Lung (tissue), 12 donors: ENCODE results near the gene AUTS2. TPM values are rescaled to one million over a fixed set of nuclear protein-coding genes. Genes with fewer than 3 reads are reported as not detected.

Source experiments
- ATAC-seq: fragments of 200-7000 bp; cut with Tn5 transposase; one replicate; pipeline ENCODE4 v1.9.1; 2020; ENCODE audit warnings: moderate number of reproducible peaks; ENCODE audit not compliant: insufficient read depth, low FRiP score
- DNase-seq, 3 donors: peaks; one replicate each; pipeline ENCODE4 v3.0.0-alpha.2; 2013 to 2017
- H3K27ac ChIP-seq, 2 donors: one replicate each; pipeline ENCODE4 v1.5.1; 2013; ENCODE audit warnings: mild to moderate bottlenecking in 2 of 2, moderate library complexity in 2 of 2, control low read depth in 1 of 2, inconsistent platforms in 1 of 2, low read depth in 1 of 2, low read length in 1 of 2
- H3K27me3 ChIP-seq, 3 donors: one replicate each; pipeline ENCODE4 v1.5.1; 2013; ENCODE audit warnings: low read length in 2 of 3; ENCODE audit not compliant: control insufficient read depth in 3 of 3, insufficient read depth in 3 of 3
- H3K36me3 ChIP-seq, 4 donors: one replicate each; pipeline ENCODE4 v1.5.1; 2013; ENCODE audit warnings: low read length in 4 of 4, mild to moderate bottlenecking in 1 of 4, moderate library complexity in 1 of 4; ENCODE audit not compliant: control insufficient read depth in 4 of 4, insufficient read depth in 4 of 4
- H3K4me1 ChIP-seq, 5 donors: one replicate each; pipeline ENCODE4 v1.5.1; 2013; ENCODE audit warnings: low read length in 5 of 5, mild to moderate bottlenecking in 2 of 5, moderate library complexity in 1 of 5; ENCODE audit not compliant: control insufficient read depth in 5 of 5, insufficient read depth in 5 of 5
- H3K4me3 ChIP-seq: one replicate; pipeline ENCODE4 v1.5.1; 2013; ENCODE audit warnings: mild to moderate bottlenecking, control low read depth, moderate library complexity
- H3K9ac ChIP-seq, 2 donors: one replicate each; pipeline ENCODE4 v1.5.1; 2013; ENCODE audit warnings: low read length in 2 of 2, control low read depth in 1 of 2; ENCODE audit not compliant: insufficient read depth in 1 of 2
- H3K9me3 ChIP-seq, 4 donors: one replicate each; pipeline ENCODE4 v1.5.1; 2013; ENCODE audit warnings: low read length in 3 of 4, mild to moderate bottlenecking in 1 of 4, moderate library complexity in 1 of 4; ENCODE audit not compliant: control insufficient read depth in 4 of 4, insufficient read depth in 3 of 4
- CTCF ChIP-seq: IDR thresholded peaks from 2 replicates; pipeline ENCODE4 v1.5.1; 2012; ENCODE audit warnings: mild to moderate bottlenecking; ENCODE audit errors: control extremely low read depth, extremely low read depth
- WGBS, 2 donors: extraction: QIAGEN DNeasy Blood & Tissue Kit; methylation state at CpG; one replicate each; pipeline ENCODE4 v1.1.7; 2013; 5-methylcytosine and 5-hydroxymethylcytosine counted together
- polyA plus RNA-seq, 2 donors: library from polyadenylated mRNA; stranded (reverse); fragments of 200-250 nt; gene quantifications; one replicate each; pipeline ENCODE4 v1.2.1, GENCODE V29; 2013
- total RNA-seq, 2 donors: library from RNA; depleted of rRNA in 1 of 2; stranded (reverse); fragments of >200 nt in 1 of 2; gene quantifications; one replicate each; pipeline ENCODE4 v1.2.1, GENCODE V29; 2014 to 2021
- donor health status: control.
- donor health status: control.
- donor health status: Bipolar disorder and iron deficiency.
- donor health status: healthy.
- donor health status: DM: yes; HTN: yes; CAD: no.

AUTS2 gene
- total and polyA plus RNA-seq, 4 donors = 11.8 to 115 (median 40.6) TPM

GRCh38 chr7:70787286-70787685, 1189.0 kb downstream of the AUTS2 start:
- H3K4me3 ChIP-seq = no peak overlapping the region
- no peaks in the 10 kb centered on the region for H3K4me1 ChIP-seq
- peaks cover 14 to 64% (median 48%) of the 10 kb centered on the region in 4 donors for H3K36me3 ChIP-seq
- no peak for DNase-seq
- H3K27me3 ChIP-seq = no peaks in the 10 kb centered on the region
- no peak for ATAC-seq
- no peak overlapping the region for H3K27ac ChIP-seq
- no peak overlapping the region for H3K9ac ChIP-seq
- peaks cover 0 to 2% (median 0%) of the 10 kb centered on the region in 4 donors for H3K9me3 ChIP-seq
- 95 to 96% methylated on average over 25 of the region's 25 CpGs for WGBS, 2 donors
- TF ChIP-seq CTCF = no peak

GRCh38 chr7:70787771-70788170, 1189.5 kb downstream of the AUTS2 start:
- Histone ChIP-seq H3K4me3 (no peak overlapping the region), H3K36me3 (peaks cover 14 to 61% (median 46%) of the 10 kb centered on the region in 4 donors), H3K27me3 (no peaks in the 10 kb centered on the region), H3K9ac (no peak overlapping the region), H3K27ac (no peak overlapping the region), H3K9me3 (peaks cover 0 to 2% (median 0%) of the 10 kb centered on the region in 4 donors), H3K4me1 (no peaks in the 10 kb centered on the region)
- no peak for ATAC-seq
- WGBS, 2 donors = 94% methylated on average over 8 of the region's 8 CpGs
- TF ChIP-seq CTCF = no peak
- DNase-seq = no peak

GRCh38 chr7:70788276-70788675, 1190.0 kb downstream of the AUTS2 start:
- Histone ChIP-seq H3K27ac (no peak overlapping the region), H3K9me3 (peaks cover 0 to 2% (median 0%) of the 10 kb centered on the region in 4 donors), H3K4me3 (no peak overlapping the region), H3K36me3 (peaks cover 14 to 65% (median 43%) of the 10 kb centered on the region in 4 donors), H3K9ac (no peak overlapping the region), H3K4me1 (no peaks in the 10 kb centered on the region), H3K27me3 (no peaks in the 10 kb centered on the region)
- 71 to 81% methylated on average over 7 of the region's 7 CpGs for WGBS, 2 donors
- no peak for ATAC-seq
- DNase-seq = no peak
- no peak for TF ChIP-seq CTCF
